ENCODE data around the gene RAB31.

DNA sequence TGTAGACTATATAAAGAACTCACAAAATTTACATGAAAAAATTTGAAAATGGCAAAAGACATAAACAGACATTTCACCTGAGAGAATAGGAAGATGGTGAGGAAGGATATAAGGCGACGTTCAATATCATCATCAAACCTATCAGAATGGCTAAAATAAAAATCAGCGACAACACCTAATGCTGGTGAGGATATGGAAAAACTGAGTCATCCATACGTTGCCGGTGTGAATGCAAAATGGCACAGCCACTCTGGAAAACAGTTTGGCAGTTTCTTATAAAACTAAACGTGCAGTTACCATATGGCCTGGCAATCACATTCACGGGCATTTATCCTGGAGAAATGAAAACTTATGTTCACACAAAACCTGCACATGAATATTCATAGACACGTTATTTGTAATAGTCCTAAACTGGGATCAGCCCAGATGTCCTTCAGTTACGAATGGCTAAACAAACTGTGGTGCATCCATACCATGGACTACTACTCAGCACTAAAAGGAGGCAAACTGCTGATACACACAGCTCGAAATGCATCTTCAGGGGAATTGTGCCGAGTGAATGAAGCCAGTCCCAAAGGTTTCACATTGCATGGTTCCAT lies 114.6 kb downstream of the RAB31 start:
- no peak for TF ChIP-seq POLR2A (IDR thresholded peaks at IDR 0.05)
- TF ChIP-seq, protein P1, sequence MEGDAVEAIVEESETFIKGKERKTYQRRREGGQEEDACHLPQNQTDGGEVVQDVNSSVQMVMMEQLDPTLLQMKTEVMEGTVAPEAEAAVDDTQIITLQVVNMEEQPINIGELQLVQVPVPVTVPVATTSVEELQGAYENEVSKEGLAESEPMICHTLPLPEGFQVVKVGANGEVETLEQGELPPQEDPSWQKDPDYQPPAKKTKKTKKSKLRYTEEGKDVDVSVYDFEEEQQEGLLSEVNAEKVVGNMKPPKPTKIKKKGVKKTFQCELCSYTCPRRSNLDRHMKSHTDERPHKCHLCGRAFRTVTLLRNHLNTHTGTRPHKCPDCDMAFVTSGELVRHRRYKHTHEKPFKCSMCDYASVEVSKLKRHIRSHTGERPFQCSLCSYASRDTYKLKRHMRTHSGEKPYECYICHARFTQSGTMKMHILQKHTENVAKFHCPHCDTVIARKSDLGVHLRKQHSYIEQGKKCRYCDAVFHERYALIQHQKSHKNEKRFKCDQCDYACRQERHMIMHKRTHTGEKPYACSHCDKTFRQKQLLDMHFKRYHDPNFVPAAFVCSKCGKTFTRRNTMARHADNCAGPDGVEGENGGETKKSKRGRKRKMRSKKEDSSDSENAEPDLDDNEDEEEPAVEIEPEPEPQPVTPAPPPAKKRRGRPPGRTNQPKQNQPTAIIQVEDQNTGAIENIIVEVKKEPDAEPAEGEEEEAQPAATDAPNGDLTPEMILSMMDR (IDR thresholded peaks at IDR 0.05), result no peak
